Measurements from ENCODE around the gene RACK1.

The RACK1 gene

DNA sequence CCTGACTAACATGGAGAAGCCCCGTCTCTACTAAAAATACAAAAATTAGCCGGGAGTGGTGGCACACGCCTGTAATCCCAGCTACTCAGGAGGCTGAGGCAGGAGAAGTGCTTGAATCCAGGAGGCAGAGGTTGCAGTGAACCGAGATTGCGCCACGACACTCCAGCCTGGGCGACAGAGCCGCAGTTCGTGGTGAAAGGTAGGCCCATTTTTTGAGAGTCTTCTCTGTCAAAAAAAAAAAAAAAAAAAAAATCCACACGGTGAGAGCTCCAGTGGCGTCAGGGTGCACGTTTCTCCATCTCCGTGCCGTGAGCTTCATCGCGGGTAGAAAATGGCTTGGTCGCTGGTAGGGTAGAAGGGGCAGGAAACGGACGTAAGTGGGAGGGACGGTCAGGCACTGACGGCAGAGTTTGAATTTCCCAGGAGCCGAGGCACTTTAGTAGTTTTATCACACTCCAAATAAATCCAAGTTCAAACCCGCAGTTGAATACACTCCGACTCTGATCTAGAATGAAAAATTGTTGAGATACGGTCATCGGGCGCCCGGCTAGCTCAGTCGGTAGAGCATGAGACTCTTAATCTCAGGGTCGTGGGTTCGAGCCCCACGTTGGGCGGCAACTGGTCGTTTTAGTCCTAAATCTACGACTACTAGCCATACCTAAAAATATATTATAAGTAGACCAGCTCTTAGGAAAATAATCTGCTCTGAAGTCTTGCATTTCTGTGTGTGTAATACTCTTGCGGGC lies 36.3 kb downstream of the RACK1 start:
- peak; percentile 64 to 85 for DNase-seq (ENCODE audit: low read depth in 1 of 2, low spot score in 1 of 2)
- Histone ChIP-seq H3K4me3 (replicated peaks; ENCODE audit: insufficient read depth, low read length) (peak overlapping the region; percentile 50), H3K27ac (replicated peaks) (peak overlapping the region; percentile 43), H3K27me3 (ENCODE audit: insufficient read depth, poor library complexity, severe bottlenecking) (peaks cover 13% of the 10 kb centered on the region)
- TF ChIP-seq SPI1 (IDR thresholded peaks at IDR 0.05; ENCODE audit: borderline replicate concordance, low read depth) (no peak), POLR2AphosphoS5 (IDR thresholded peaks at IDR 0.05; ENCODE audit: low read depth) (no peak), GABPA (IDR thresholded peaks at IDR 0.05; ENCODE audit: low read depth) (no peak)
- TF ChIP-seq, protein P1, sequence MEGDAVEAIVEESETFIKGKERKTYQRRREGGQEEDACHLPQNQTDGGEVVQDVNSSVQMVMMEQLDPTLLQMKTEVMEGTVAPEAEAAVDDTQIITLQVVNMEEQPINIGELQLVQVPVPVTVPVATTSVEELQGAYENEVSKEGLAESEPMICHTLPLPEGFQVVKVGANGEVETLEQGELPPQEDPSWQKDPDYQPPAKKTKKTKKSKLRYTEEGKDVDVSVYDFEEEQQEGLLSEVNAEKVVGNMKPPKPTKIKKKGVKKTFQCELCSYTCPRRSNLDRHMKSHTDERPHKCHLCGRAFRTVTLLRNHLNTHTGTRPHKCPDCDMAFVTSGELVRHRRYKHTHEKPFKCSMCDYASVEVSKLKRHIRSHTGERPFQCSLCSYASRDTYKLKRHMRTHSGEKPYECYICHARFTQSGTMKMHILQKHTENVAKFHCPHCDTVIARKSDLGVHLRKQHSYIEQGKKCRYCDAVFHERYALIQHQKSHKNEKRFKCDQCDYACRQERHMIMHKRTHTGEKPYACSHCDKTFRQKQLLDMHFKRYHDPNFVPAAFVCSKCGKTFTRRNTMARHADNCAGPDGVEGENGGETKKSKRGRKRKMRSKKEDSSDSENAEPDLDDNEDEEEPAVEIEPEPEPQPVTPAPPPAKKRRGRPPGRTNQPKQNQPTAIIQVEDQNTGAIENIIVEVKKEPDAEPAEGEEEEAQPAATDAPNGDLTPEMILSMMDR (IDR thresholded peaks at IDR 0.05; ENCODE audit: insufficient read depth, low read length), result no peak
- TF ChIP-seq, protein P2, sequence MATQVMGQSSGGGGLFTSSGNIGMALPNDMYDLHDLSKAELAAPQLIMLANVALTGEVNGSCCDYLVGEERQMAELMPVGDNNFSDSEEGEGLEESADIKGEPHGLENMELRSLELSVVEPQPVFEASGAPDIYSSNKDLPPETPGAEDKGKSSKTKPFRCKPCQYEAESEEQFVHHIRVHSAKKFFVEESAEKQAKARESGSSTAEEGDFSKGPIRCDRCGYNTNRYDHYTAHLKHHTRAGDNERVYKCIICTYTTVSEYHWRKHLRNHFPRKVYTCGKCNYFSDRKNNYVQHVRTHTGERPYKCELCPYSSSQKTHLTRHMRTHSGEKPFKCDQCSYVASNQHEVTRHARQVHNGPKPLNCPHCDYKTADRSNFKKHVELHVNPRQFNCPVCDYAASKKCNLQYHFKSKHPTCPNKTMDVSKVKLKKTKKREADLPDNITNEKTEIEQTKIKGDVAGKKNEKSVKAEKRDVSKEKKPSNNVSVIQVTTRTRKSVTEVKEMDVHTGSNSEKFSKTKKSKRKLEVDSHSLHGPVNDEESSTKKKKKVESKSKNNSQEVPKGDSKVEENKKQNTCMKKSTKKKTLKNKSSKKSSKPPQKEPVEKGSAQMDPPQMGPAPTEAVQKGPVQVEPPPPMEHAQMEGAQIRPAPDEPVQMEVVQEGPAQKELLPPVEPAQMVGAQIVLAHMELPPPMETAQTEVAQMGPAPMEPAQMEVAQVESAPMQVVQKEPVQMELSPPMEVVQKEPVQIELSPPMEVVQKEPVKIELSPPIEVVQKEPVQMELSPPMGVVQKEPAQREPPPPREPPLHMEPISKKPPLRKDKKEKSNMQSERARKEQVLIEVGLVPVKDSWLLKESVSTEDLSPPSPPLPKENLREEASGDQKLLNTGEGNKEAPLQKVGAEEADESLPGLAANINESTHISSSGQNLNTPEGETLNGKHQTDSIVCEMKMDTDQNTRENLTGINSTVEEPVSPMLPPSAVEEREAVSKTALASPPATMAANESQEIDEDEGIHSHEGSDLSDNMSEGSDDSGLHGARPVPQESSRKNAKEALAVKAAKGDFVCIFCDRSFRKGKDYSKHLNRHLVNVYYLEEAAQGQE (IDR thresholded peaks at IDR 0.05; ENCODE audit: insufficient replicate concordance, low read depth), result no peak

DNA sequence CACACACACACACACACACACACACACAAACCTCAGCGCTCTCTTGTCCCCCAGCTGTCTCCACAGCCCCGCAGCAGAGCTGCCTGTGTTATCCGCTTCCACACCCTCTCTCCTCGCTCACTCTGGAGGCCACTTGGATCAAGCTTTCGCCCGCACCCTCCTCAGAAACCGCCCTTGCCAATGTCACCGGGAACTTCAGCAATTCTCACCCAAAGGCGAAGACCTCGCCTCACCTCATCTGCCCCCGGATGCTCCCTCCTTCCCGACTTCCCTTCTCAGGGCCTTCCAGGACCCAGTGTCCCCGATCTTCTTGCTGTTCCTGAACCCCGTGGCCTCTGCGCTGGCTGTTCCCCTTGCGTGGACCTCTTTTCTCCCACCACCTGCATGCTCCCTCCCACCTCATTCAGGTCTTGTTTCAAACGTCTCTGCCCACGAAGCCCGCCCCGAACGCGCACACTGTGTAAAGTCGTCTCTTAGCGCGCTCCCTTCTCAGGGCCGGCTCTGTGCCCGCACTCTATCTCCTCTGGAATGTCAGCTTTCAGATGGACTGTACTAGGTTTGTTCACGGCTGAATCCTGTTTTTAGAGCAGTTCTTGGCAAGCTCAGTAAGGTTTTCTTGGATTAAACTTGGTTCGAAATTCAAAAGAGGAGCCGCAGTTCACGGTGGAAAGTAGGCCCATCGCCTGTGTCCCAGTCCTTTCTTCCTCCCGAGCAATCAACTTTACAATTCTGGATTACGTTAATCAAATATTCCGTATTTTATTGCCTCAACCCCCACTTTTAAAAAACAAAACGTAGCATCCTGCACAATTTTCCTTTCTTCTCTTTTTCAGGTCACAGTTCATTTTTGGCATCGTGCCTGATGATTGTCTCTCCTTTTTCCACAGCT lies 37.7 kb downstream of the RACK1 start:
- Histone ChIP-seq H3K4me3 (replicated peaks; ENCODE audit: insufficient read depth, low read length) (peak overlapping the region; percentile 50), H3K27ac (replicated peaks) (no peak overlapping the region), H3K27me3 (ENCODE audit: insufficient read depth, poor library complexity, severe bottlenecking) (peaks cover 13% of the 10 kb centered on the region)
- no peak for DNase-seq (ENCODE audit: low read depth in 1 of 2, low spot score in 1 of 2)
- TF ChIP-seq, protein P2 (IDR thresholded peaks at IDR 0.05; ENCODE audit: insufficient replicate concordance, low read depth), result no peak
- no peak for TF ChIP-seq POLR2AphosphoS5 (IDR thresholded peaks at IDR 0.05; ENCODE audit: low read depth)
- no peak for TF ChIP-seq SPI1 (IDR thresholded peaks at IDR 0.05; ENCODE audit: borderline replicate concordance, low read depth)
- TF ChIP-seq, protein P1 (IDR thresholded peaks at IDR 0.05; ENCODE audit: insufficient read depth, low read length), result no peak
- TF ChIP-seq GABPA (IDR thresholded peaks at IDR 0.05; ENCODE audit: low read depth), result no peak

DNA sequence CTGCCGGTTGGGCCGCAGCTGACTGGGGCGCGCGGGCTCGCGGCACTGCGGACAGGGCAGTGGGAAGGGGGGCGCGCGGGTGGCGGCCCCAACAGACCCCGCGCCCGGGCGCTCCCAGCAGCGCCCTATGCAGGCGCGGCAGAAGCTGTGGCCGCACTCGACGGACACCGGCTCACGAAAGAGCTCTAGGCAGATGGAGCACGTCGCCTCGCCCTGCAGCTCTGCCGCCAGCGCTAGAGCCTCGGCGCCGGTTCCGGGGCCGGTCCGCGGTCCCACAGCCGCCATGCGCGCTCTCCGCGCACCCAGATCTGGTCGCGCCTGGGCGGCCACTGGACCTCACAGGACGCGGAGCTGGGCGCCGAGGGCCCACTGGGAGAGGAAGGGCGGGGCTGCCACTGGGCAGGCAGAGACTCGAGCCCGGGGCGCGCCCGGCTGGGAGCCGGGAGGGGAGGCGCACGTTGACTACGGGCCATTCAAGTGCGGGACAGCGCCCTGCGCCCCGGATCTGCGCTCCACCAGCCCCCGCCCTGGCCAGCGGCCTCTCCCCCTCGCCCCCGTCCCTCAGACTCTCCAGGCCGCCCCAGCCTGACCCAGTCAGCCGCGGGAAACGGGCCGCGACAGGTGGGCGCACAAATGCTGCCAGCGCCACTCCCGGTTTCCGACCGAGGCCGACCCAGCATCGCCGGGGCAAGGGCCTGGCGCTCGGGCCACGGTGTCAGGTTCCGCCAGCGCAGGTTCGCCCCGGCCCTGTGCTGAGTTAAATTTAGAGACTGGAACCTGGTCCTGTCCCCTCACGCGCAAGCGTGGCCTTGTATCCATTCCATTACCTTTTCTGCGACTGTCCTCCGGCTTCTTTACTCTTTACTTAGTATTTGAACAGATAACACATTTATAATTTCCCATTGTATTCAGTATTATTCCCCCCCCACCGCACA lies 38.6 kb downstream of the RACK1 start, which contains the start of gene TRIM7:
Gene TRIM7 (minus strand): TSS at position 371 of the 935 bp plus-strand sequence. CDS start 86 bp downstream, at position 285.
- Histone ChIP-seq H3K27ac (replicated peaks) (no peak within 1 kb of the TSS), H3K4me3 (replicated peaks; ENCODE audit: insufficient read depth, low read length) (peak within 1 kb of the TSS; percentile 50), H3K27me3 (ENCODE audit: insufficient read depth, poor library complexity, severe bottlenecking) (peaks cover 13% of the 10 kb centered on the region)
- DNase-seq (ENCODE audit: low read depth in 1 of 2, low spot score in 1 of 2), result no peak
- TF ChIP-seq, protein P2 (IDR thresholded peaks at IDR 0.05; ENCODE audit: insufficient replicate concordance, low read depth), result peak; percentile 48
- TF ChIP-seq POLR2AphosphoS5 (IDR thresholded peaks at IDR 0.05; ENCODE audit: low read depth), result no peak
